Measurements from ENCODE around the gene C21orf91. TPM values are rescaled to one million over a fixed set of nuclear protein-coding genes. Genes with fewer than 3 reads are reported as not detected.
A peak's percentile ranks its signal among the peaks of the same experiment; 100 is the strongest.

Gene C21orf91
- total RNA-seq, 1 experiment from 2014 or later: 49.2 TPM

- H3K4me1 ChIP-seq (ENCODE audit: insufficient read depth, low read length): no peaks in the 10 kb centered on the region
These were observed 34.5 kb upstream of the C21orf91 start for GRCh38 chr21:17853393-17854275.

More at GRCh38 chr21:17853393-17854275, 34.5 kb upstream of the C21orf91 start:
- no peaks in the 10 kb centered on the region for H3K27me3 ChIP-seq (ENCODE audit: insufficient read depth, low read length)
- H4K91ac ChIP-seq (ENCODE audit: insufficient read length, low read depth, low read length): no peak overlapping the region
- peak overlapping the region in 1 of 3 experiments; percentile 0; a peak in 1 of 7 replicates for H3K27ac Mint-ChIP-seq
- H3K14ac ChIP-seq (ENCODE audit: insufficient read depth, low read length): no peak overlapping the region
- no peak overlapping the region for H2BK12ac ChIP-seq (ENCODE audit: insufficient read length, low read depth, low read length)
- H4K20me1 ChIP-seq (ENCODE audit: control insufficient read depth, insufficient read depth, insufficient read length): no peaks in the 10 kb centered on the region
- no peaks in the 10 kb centered on the region for H3K79me1 ChIP-seq (ENCODE audit: insufficient read depth, low read depth, low read length, poor library complexity, severe bottlenecking)
- no peak overlapping the region for H3T11ph ChIP-seq (ENCODE audit: low read length)
- no peak overlapping the region for H4K8ac ChIP-seq (replicated peaks; ENCODE audit: insufficient read length, low read depth, low read length)
- H3K9me3 ChIP-seq (ENCODE audit: control insufficient read depth, low read depth, low read length): no peaks in the 10 kb centered on the region
- no peaks in the 10 kb centered on the region; a peak in 1 of 5 replicates for H3K9me3 Mint-ChIP-seq
- H2AK5ac ChIP-seq (ENCODE audit: insufficient read length, low read length): no peak overlapping the region
- H3K4me3 Mint-ChIP-seq: no peak overlapping the region
- H3K56ac ChIP-seq (ENCODE audit: insufficient read length, low read depth, low read length): no peak overlapping the region
- no peak overlapping the region for H3K23ac ChIP-seq (ENCODE audit: insufficient read length, low read depth, low read length)
- H3K9ac ChIP-seq (ENCODE audit: extremely low read depth, insufficient read length, low read length): no peak overlapping the region
- no peak overlapping the region for H2BK120ac ChIP-seq (ENCODE audit: low read depth, low read length, poor library complexity, severe bottlenecking)
- H3K18ac ChIP-seq (ENCODE audit: insufficient read length, low read depth, low read length): no peak overlapping the region
- no peaks in the 10 kb centered on the region for H3K27me3 Mint-ChIP-seq (ENCODE audit: low read depth)
- peaks cover 0 to under 1% of the 10 kb centered on the region in 2 experiments; a peak in 2 of 4 replicates for H3K4me1 Mint-ChIP-seq
- H3K4me2 ChIP-seq (ENCODE audit: insufficient read depth, insufficient read length, low read length): no peak overlapping the region
- no peak overlapping the region for H2BK5ac ChIP-seq (ENCODE audit: insufficient read length, low read length)
- TF ChIP-seq CTCF (conservative IDR thresholded peaks at IDR 0.05): no peak
- no peak overlapping the region for H2BK20ac ChIP-seq (ENCODE audit: low read depth, low read length, poor library complexity, severe bottlenecking)
- H3K4ac ChIP-seq (ENCODE audit: low read depth, low read length): no peak overlapping the region
- no peak overlapping the region for H3K27ac ChIP-seq (ENCODE audit: insufficient read length, low read depth, low read length)
- H3K23me2 ChIP-seq (ENCODE audit: insufficient read length, low read depth, low read length, poor library complexity, severe bottlenecking): no peaks in the 10 kb centered on the region
- no peak overlapping the region for H4K5ac ChIP-seq (ENCODE audit: insufficient read length, low read depth, low read length)
- no peaks in the 10 kb centered on the region for H3K79me2 ChIP-seq (ENCODE audit: insufficient read depth, low read length)
- no peak for DNase-seq
- no peak overlapping the region for H2AFZ ChIP-seq (ENCODE audit: low read length)
- H2BK15ac ChIP-seq (ENCODE audit: low read depth, low read length): no peak overlapping the region
- WGBS (ENCODE audit: extremely low coverage, insufficient read length, low lambda C conversion rate): no CpG with 5 or more reads among the region's 9 CpGs
- no peaks in the 10 kb centered on the region for H3K36me3 Mint-ChIP-seq (ENCODE audit: insufficient read depth in 1 of 3, low read depth in 3 of 3)

Data from H9 (cell line).